ENCODE data around the gene PPP1R9B. TPM values are rescaled to one million over a fixed set of nuclear protein-coding genes. Genes with fewer than 3 reads are reported as not detected.

Gene PPP1R9B
- total RNA-seq, 4 donors from 2014 or later, result 28.6 to 37.2 (median 31.9) TPM

GRCh38 chr17:50111673-50112655 is 38.5 kb downstream of the PPP1R9B start:
- H3K36me3 ChIP-seq, result peaks cover 18 to 25% of the 10 kb centered on the region in 2 donors
- WGBS, 2 donors, result 56 to 59% methylated on average over 7 to 10 of the region's 14 CpGs
- intact Hi-C loops (cut with DNase I), result loop anchor here (5.0 to 10.0 kb wide), 2 partner anchors 35 to 183 kb away; no protein-coding TSS in a partner anchor
- H3K4me3 ChIP-seq (replicated peaks in 1 of 3), result no peak overlapping the region
- no peaks in the 10 kb centered on the region for H3K9me3 ChIP-seq
- peak; percentile 30 to 41 for DNase-seq
- peak overlapping the region; percentile 49 to 64 (median 62) for H3K27ac ChIP-seq
- no peak for TF ChIP-seq CTCF (IDR thresholded peaks at IDR 0.05)
- TF ChIP-seq POLR2A (IDR thresholded peaks at IDR 0.05), result no peak
- H3K27me3 ChIP-seq, result no peaks in the 10 kb centered on the region
- peaks cover 0 to 18% of the 10 kb centered on the region in 2 donors for H3K4me1 ChIP-seq

GRCh38 chr17:50110591-50111349 is 39.7 kb downstream of the PPP1R9B start:
- Histone ChIP-seq H3K27me3 (no peaks in the 10 kb centered on the region), H3K36me3 (peaks cover 26 to 36% of the 10 kb centered on the region in 2 donors), H3K9me3 (no peaks in the 10 kb centered on the region), H3K27ac (peak overlapping the region in 1 of 3 donors; percentile 62), H3K4me3 (replicated peaks in 1 of 3) (no peak overlapping the region), H3K4me1 (peaks cover 0 to 15% of the 10 kb centered on the region in 2 donors)
- 79 to 81% methylated on average over 15 to 19 of the region's 19 CpGs for WGBS, 2 donors
- DNase-seq, result no peak
- intact Hi-C loops (cut with DNase I), result loop anchor here (5.0 to 10.0 kb wide), 2 partner anchors 37 to 184 kb away; no protein-coding TSS in a partner anchor
- TF ChIP-seq CTCF (IDR thresholded peaks at IDR 0.05) (no peak), POLR2A (IDR thresholded peaks at IDR 0.05) (no peak)

- Histone ChIP-seq H3K36me3 (peaks cover 34 to 40% of the 10 kb centered on the region in 2 donors), H3K9me3 (no peaks in the 10 kb centered on the region), H3K27me3 (no peaks in the 10 kb centered on the region), H3K4me3 (replicated peaks in 1 of 3) (no peak overlapping the region), H3K27ac (no peak overlapping the region), H3K4me1 (peaks cover 0 to 15% of the 10 kb centered on the region in 2 donors)
- WGBS, 2 donors, result 83 to 92% methylated on average over 6 to 19 of the region's 19 CpGs
- DNase-seq, result no peak
- intact Hi-C loops (cut with DNase I), result loop anchor here (5.0 to 10.0 kb wide), 2 partner anchors 38 to 185 kb away; no protein-coding TSS in a partner anchor
- TF ChIP-seq CTCF (IDR thresholded peaks at IDR 0.05) (no peak), POLR2A (IDR thresholded peaks at IDR 0.05) (no peak)
Observed at GRCh38 chr17:50109785-50110184, 40.7 kb downstream of the PPP1R9B start.

GRCh38 chr17:50109207-50109606 is 41.3 kb downstream of the PPP1R9B start:
- peaks cover 0 to 15% of the 10 kb centered on the region in 2 donors for H3K4me1 ChIP-seq
- H3K4me3 ChIP-seq (replicated peaks in 1 of 3), result no peak overlapping the region
- 89 to 91% methylated on average over 7 of the region's 7 CpGs for WGBS, 2 donors
- DNase-seq, result no peak
- no peaks in the 10 kb centered on the region for H3K9me3 ChIP-seq
- H3K36me3 ChIP-seq, result peaks cover 34 to 40% of the 10 kb centered on the region in 2 donors
- H3K27me3 ChIP-seq, result no peaks in the 10 kb centered on the region
- intact Hi-C loops (cut with DNase I), result no loop called here
- no peak for TF ChIP-seq POLR2A (IDR thresholded peaks at IDR 0.05)
- no peak for TF ChIP-seq CTCF (IDR thresholded peaks at IDR 0.05)
- H3K27ac ChIP-seq, result no peak overlapping the region
